H1 (cell line): ENCODE measurements around the gene PSMA2. TPM values are rescaled to one million over a fixed set of nuclear protein-coding genes. Genes with fewer than 3 reads are reported as not detected.

Experiments used
- CTCF ChIA-PET: fragments of 300-600 bp; sonication (Branson Sonifier 250); formaldehyde crosslinking; loops from one replicate; lab custom pipeline; 2021; ENCODE audit not compliant: partially characterized antibody; lab: Charles Lee
- POLR2A ChIA-PET: fragments of 300-600 bp; sonication (Branson Sonifier 250); formaldehyde crosslinking; loops from one replicate; lab custom pipeline; 2021; ENCODE audit warnings: inconsistent platforms; ENCODE audit not compliant: partially characterized antibody; lab: Charles Lee
- DNase-seq, 2 experiments: peaks; one replicate each; pipeline versions ENCODE4 v3.0.0 to v3.0.0-alpha.2; 2010 to 2022; ENCODE audit warnings: low spot score in 2 of 2, low read depth in 1 of 2, mixed read lengths in 1 of 2
- FAIRE-seq: peaks from 2 replicates; lab custom pipeline; 2011; peaks lifted over from hg19 to GRCh38; lab: Jason Lieb, UNC
- H2AFZ ChIP-seq: 2 replicates; pipeline ENCODE4 v1.8.1; 2012; ENCODE audit warnings: low read length, inconsistent platforms
- H2AK5ac ChIP-seq: 2 replicates; pipeline ENCODE4 v1.6.1; 2013; ENCODE audit warnings: low read depth, low read length
- H2BK120ac ChIP-seq: replicated peaks from 2 replicates; pipeline ENCODE3; 2013; ENCODE audit warnings: low read depth, low read length, inconsistent platforms
- H2BK12ac ChIP-seq: 2 replicates; pipeline ENCODE4 v1.6.1; 2013; ENCODE audit warnings: low read depth, low read length
- H2BK15ac ChIP-seq: 2 replicates; pipeline ENCODE4 v1.6.1; 2013; ENCODE audit warnings: low read length
- H2BK20ac ChIP-seq: 2 replicates; pipeline ENCODE4 v1.6.1; 2013; ENCODE audit warnings: low read length
- H2BK5ac ChIP-seq: 2 replicates; pipeline ENCODE4 v1.6.1; 2013; ENCODE audit warnings: low read depth, low read length
- H3K14ac ChIP-seq: 2 replicates; pipeline ENCODE4 v1.6.1; 2013; ENCODE audit warnings: inconsistent platforms; ENCODE audit not compliant: insufficient read length
- H3K18ac ChIP-seq: 2 replicates; pipeline ENCODE4 v1.6.1; 2013; ENCODE audit warnings: low read length; ENCODE audit errors: extremely low read depth
- H3K23ac ChIP-seq: 2 replicates; pipeline ENCODE4 v1.6.1; 2013; ENCODE audit warnings: inconsistent platforms; ENCODE audit not compliant: insufficient read length
- H3K23me2 ChIP-seq: 2 replicates; pipeline ENCODE4 v1.6.1; 2013; ENCODE audit warnings: low read depth, low read length
- H3K27ac ChIP-seq: 2 replicates; pipeline ENCODE4 v1.6.1; 2011; ENCODE audit warnings: low read depth, low read length, inconsistent platforms
- H3K27me3 ChIP-seq, 4 experiments: replicated peaks in 1 of 4; 1 replicate in 1 of 4; 2 replicates in 3 of 4; pipeline versions ENCODE4 v1.6.1 to v1.8.1; 2011 to 2013; ENCODE audit warnings: low read length in 3 of 4, mild to moderate bottlenecking in 3 of 4, inconsistent platforms in 2 of 4, mixed read lengths in 2 of 4, moderate library complexity in 1 of 4; ENCODE audit not compliant: control insufficient read depth in 3 of 4, insufficient read depth in 3 of 4; ENCODE audit errors: extremely low read depth in 1 of 4
- H3K36me3 ChIP-seq, 4 experiments: 2 replicates each; pipeline versions ENCODE4 v1.6.1 to v1.8.1; 2011 to 2013; ENCODE audit warnings: mild to moderate bottlenecking in 4 of 4, low read length in 3 of 4, moderate library complexity in 2 of 4, control low read depth in 1 of 4, inconsistent platforms in 1 of 4; ENCODE audit not compliant: insufficient read depth in 4 of 4, control insufficient read depth in 2 of 4
- H3K4ac ChIP-seq: replicated peaks from 2 replicates; pipeline ENCODE3; 2013; ENCODE audit warnings: low read length, low read depth, mixed read lengths, inconsistent platforms; ENCODE audit not compliant: insufficient read length
- H3K4me1 ChIP-seq, 4 experiments: replicated peaks in 1 of 4; 1 replicate in 1 of 4; 2 replicates in 3 of 4; pipeline versions ENCODE4 v1.6.1 to v1.8.1; 2011 to 2013; ENCODE audit warnings: low read length in 3 of 4, inconsistent platforms in 2 of 4, mixed read lengths in 1 of 4; ENCODE audit not compliant: insufficient read depth in 4 of 4, control insufficient read depth in 3 of 4
- H3K4me2 ChIP-seq, 2 experiments: 2 replicates each; pipeline versions ENCODE4 v1.6.1 to v1.8.1; 2011 to 2013; ENCODE audit warnings: low read depth in 2 of 2, low read length in 2 of 2, control low read depth in 1 of 2, inconsistent platforms in 1 of 2, mild to moderate bottlenecking in 1 of 2; ENCODE audit not compliant: insufficient read depth in 1 of 2
- H3K4me3 ChIP-seq, 4 experiments: fragments of 200-600, 300-600 bp in 1 of 4; sonication (generic), shearing (Covaris generic), sonication (Bioruptor Twin) in 1 of 4; 2 replicates each; pipeline versions ENCODE4 v1.5.1 to v1.8.1; 2011 to 2016; ENCODE audit warnings: low read length in 4 of 4, low read depth in 3 of 4, control low read depth in 2 of 4, inconsistent platforms in 2 of 4, mild to moderate bottlenecking in 2 of 4, mixed read lengths in 1 of 4, moderate library complexity in 1 of 4; ENCODE audit not compliant: insufficient read depth in 2 of 4; ENCODE audit errors: extremely low read depth in 1 of 4
- H3K56ac ChIP-seq: replicated peaks from 2 replicates; pipeline ENCODE3; 2013; ENCODE audit warnings: low read depth, mild to moderate bottlenecking, mixed read lengths, low read length, inconsistent platforms; ENCODE audit not compliant: insufficient read length
- H3K79me1 ChIP-seq: 2 replicates; pipeline ENCODE4 v1.6.1; 2013; ENCODE audit warnings: low read depth, low read length, control low read depth
- H3K79me2 ChIP-seq, 2 experiments: 2 replicates each; pipeline versions ENCODE4 v1.6.1 to v1.8.1; 2012 to 2013; ENCODE audit warnings: low read length in 2 of 2, mild to moderate bottlenecking in 2 of 2, inconsistent platforms in 1 of 2; ENCODE audit not compliant: insufficient read depth in 2 of 2, control insufficient read depth in 1 of 2
- H3K9ac ChIP-seq, 4 experiments: replicated peaks in 1 of 4; 1 replicate in 1 of 4; 2 replicates in 3 of 4; pipeline versions ENCODE4 v1.6.1 to v1.8.1; 2011 to 2013; ENCODE audit warnings: low read depth in 3 of 4, low read length in 3 of 4, control low read depth in 2 of 4, mild to moderate bottlenecking in 2 of 4, moderate library complexity in 2 of 4, inconsistent platforms in 1 of 4; ENCODE audit errors: extremely low read depth in 1 of 4
- H3K9me3 ChIP-seq, 2 experiments: 2 replicates each; pipeline versions ENCODE4 v1.6.1 to v1.8.1; 2012 to 2013; ENCODE audit warnings: mild to moderate bottlenecking in 2 of 2, moderate library complexity in 2 of 2, control low read depth in 1 of 2, inconsistent platforms in 1 of 2, low read depth in 1 of 2, low read length in 1 of 2, mixed read lengths in 1 of 2; ENCODE audit not compliant: insufficient read depth in 2 of 2
- H4K20me1 ChIP-seq, 2 experiments: replicated peaks in 1 of 2; 2 replicates each; pipeline versions ENCODE3 to v1.8.1; 2011 to 2013; ENCODE audit warnings: inconsistent platforms in 2 of 2, low read length in 2 of 2, mild to moderate bottlenecking in 1 of 2; ENCODE audit not compliant: insufficient read depth in 2 of 2, control insufficient read depth in 1 of 2
- H4K5ac ChIP-seq: 2 replicates; pipeline ENCODE4 v1.6.1; 2013; ENCODE audit warnings: low read length, low read depth, mixed read lengths, inconsistent platforms; ENCODE audit not compliant: insufficient read length
- H4K8ac ChIP-seq: 2 replicates; pipeline ENCODE4 v1.8.0; 2013; ENCODE audit warnings: mild to moderate bottlenecking, moderate library complexity, low read length, inconsistent platforms; ENCODE audit not compliant: insufficient read depth; ENCODE audit errors: extremely low read depth
- H4K91ac ChIP-seq: replicated peaks from 2 replicates; pipeline ENCODE3; 2013; ENCODE audit warnings: low read length, mixed read lengths, inconsistent platforms; ENCODE audit not compliant: insufficient read length
- CHD2 ChIP-seq: IDR thresholded peaks from 2 replicates; pipeline ENCODE4 v1.6.1; 2012; ENCODE audit warnings: low read length, improper control_type of control experiment
- HDAC2 ChIP-seq, 2 experiments: fragments of 300-600 bp in 1 of 2; sonication (generic) in 1 of 2; IDR thresholded peaks; 2 replicates each; pipeline ENCODE4 v1.6.1; 2011 to 2012; ENCODE audit warnings: low read depth in 2 of 2, low read length in 2 of 2, mild to moderate bottlenecking in 2 of 2, moderate library complexity in 2 of 2, borderline replicate concordance in 1 of 2, inconsistent platforms in 1 of 2
- JUN ChIP-seq: IDR thresholded peaks from 2 replicates; pipeline ENCODE4 v1.6.1; 2011; ENCODE audit warnings: low read depth, mild to moderate bottlenecking, improper control_type of control experiment, low read length
- POU5F1 ChIP-seq: IDR thresholded peaks from 2 replicates; pipeline ENCODE4 v1.6.1; 2011; ENCODE audit warnings: low read depth, mild to moderate bottlenecking, low read length, moderate library complexity
- RFX5 ChIP-seq: IDR thresholded peaks from 2 replicates; pipeline ENCODE4 v1.6.1; 2011; ENCODE audit warnings: low read depth, low read length, improper control_type of control experiment, borderline replicate concordance
- SIN3A ChIP-seq, 2 experiments: IDR thresholded peaks in 1 of 2; conservative IDR thresholded peaks in 1 of 2; 2 replicates each; pipeline ENCODE4 v1.6.1; 2011 to 2012; ENCODE audit warnings: low read length in 2 of 2, improper control_type of control experiment in 1 of 2, low read depth in 1 of 2, mild to moderate bottlenecking in 1 of 2
- SIRT6 ChIP-seq: IDR thresholded peaks from one replicate; pipeline ENCODE4 v1.7.1; 2012; ENCODE audit warnings: low read length, inconsistent platforms
- SIX5 ChIP-seq: IDR thresholded peaks from 2 replicates; pipeline ENCODE4 v1.6.1; 2011; ENCODE audit warnings: mild to moderate bottlenecking, low read depth, low read length
- SRF ChIP-seq: IDR thresholded peaks from 2 replicates; pipeline ENCODE4 v1.6.1; 2011; ENCODE audit warnings: mild to moderate bottlenecking, low read depth, low read length, moderate library complexity
- USF2 ChIP-seq: IDR thresholded peaks from 2 replicates; pipeline ENCODE4 v1.6.1; 2011; ENCODE audit warnings: low read length, improper control_type of control experiment
- ZNF274 ChIP-seq: IDR thresholded peaks from 2 replicates; pipeline ENCODE4 v1.7.0; 2012; ENCODE audit warnings: low read length, borderline replicate concordance; ENCODE audit errors: extremely low read depth
- WGBS, 2 experiments: shearing (Covaris generic) in 1 of 2; methylation state at CpG; one replicate each; pipeline versions ENCODE4 v1.1.6 to v1.1.7; 2013 to 2015; ENCODE audit warnings: low lambda C conversion rate in 2 of 2, mixed read lengths in 2 of 2, inconsistent platforms in 1 of 2, low coverage in 1 of 2, missing lambda C conversion rate in 1 of 2; ENCODE audit not compliant: insufficient replicate concordance in 2 of 2, insufficient coverage in 1 of 2, insufficient read length in 1 of 2; ENCODE audit errors: extremely low coverage in 1 of 2, missing lambda C conversion rate in 1 of 2; 5-methylcytosine and 5-hydroxymethylcytosine counted together
- polyA plus RNA-seq, 7 experiments: library from polyadenylated mRNA; depleted of rRNA in 3 of 7; stranded (reverse) in 5 of 7; unstranded in 2 of 7; fragments of >200 nt in 5 of 7; fragments of 200-250 nt in 2 of 7; gene quantifications; 1 replicate in 5 of 7; 2 replicates in 1 of 7; 4 replicates in 1 of 7; pipeline versions ENCODE4 v1.2.1 to v1.2.3, GENCODE V29; 2011 to 2013; ENCODE audit warnings: missing spikeins in 2 of 7, mixed read lengths in 2 of 7
- total RNA-seq: library from RNA; stranded (reverse); fragmentation: NEBNext Ultra II Directional; extraction: Animal tissue kit (Norgen Biotek cat#: 25700); gene quantifications from 2 replicates; pipeline ENCODE4 v1.2.1, GENCODE V29; 2021

Gene PSMA2
- total and polyA plus RNA-seq, 2 of the 8 experiments (the other 6 are each of a cell fraction or from before 2014, with no cell fraction given), result 211 to 259 TPM

- Histone ChIP-seq H3K9ac (no peak overlapping the region), H2BK12ac (no peak overlapping the region), H3K23me2 (peaks cover 2% of the 10 kb centered on the region; the same call in 1 of the 2 replicates), H2AFZ (no peak overlapping the region), H3K79me2 (peaks cover 0 to 10% of the 10 kb centered on the region in 2 experiments; a peak in 2 of 4 replicates), H2BK15ac (no peak overlapping the region), H4K20me1 (peaks cover 0 to under 1% of the 10 kb centered on the region in 2 experiments), H4K8ac (no peak overlapping the region), H3K27ac (no peak overlapping the region), H3K36me3 (peaks cover 2 to 41% (median 15%) of the 10 kb centered on the region in 4 experiments; a peak in 5 of 8 replicates), H3K4ac (no peak overlapping the region), H3K9me3 (no peaks in the 10 kb centered on the region), H3K14ac (no peak overlapping the region), H2AK5ac (no peak overlapping the region), H3K27me3 (no peaks in the 10 kb centered on the region), H3K18ac (no peak overlapping the region), H4K5ac (no peak overlapping the region), H2BK5ac (no peak overlapping the region), H3K4me1 (peaks cover 2 to 11% (median 5%) of the 10 kb centered on the region in 4 experiments; a peak in 6 of 7 replicates), H3K56ac (no peak overlapping the region), H3K4me3 (no peak overlapping the region), H2BK20ac (no peak overlapping the region), H4K91ac (no peak overlapping the region), H3K23ac (no peak overlapping the region), H2BK120ac (no peak overlapping the region), H3K4me2 (no peak overlapping the region), H3K79me1 (peaks cover 4% of the 10 kb centered on the region; the same call in 1 of the 2 replicates)
- DNase-seq (no peak), FAIRE-seq (no peak)
- ChIA-PET POLR2A (interaction anchor here (9.1 kb wide), 1 partner anchor 13 kb away, joined by 112 read pairs; the partner anchor contains the start of genes MRPL32 and PSMA2), CTCF (interaction anchor here (1.2 kb wide), 1 partner anchor 297 kb away, joined by 3 read pairs; no protein-coding TSS in a partner anchor)
- 82% methylated on average over 2 of the region's 2 CpGs; no CpG with 5 or more reads in 1 of the 2 experiments for WGBS, 2 experiments
- TF ChIP-seq HDAC2 (IDR thresholded peaks at IDR 0.05; ENCODE audit: borderline replicate concordance in 1 of 2, low read depth in 2 of 2, low read length in 2 of 2), result no peak
- TF ChIP-seq JUN, result no peak
- TF ChIP-seq USF2, result no peak
- TF ChIP-seq SRF, result no peak
- TF ChIP-seq SIN3A (conservative IDR thresholded peaks at IDR 0.05 in 1 of 2, IDR thresholded peaks at IDR 0.05 in 1 of 2; ENCODE audit: low read depth in 1 of 2, low read length in 2 of 2), result no peak
- no peak for TF ChIP-seq SIX5
- TF ChIP-seq CHD2, result no peak
- TF ChIP-seq POU5F1, result no peak
- no peak for TF ChIP-seq ZNF274
- no peak for TF ChIP-seq SIRT6
- no peak for TF ChIP-seq RFX5
Measured at GRCh38 chr7:42913591-42913990, 18.4 kb downstream of the PSMA2 start.
